Keratinocyte (primary cell): ENCODE results near the gene HOXB2. TPM values are rescaled to one million over a fixed set of nuclear protein-coding genes. Genes with fewer than 3 reads are reported as not detected.
A peak's percentile ranks its signal among the peaks of the same experiment; 100 is the strongest.

Experiments used
- DNase-seq: peaks from one replicate; pipeline ENCODE4 v3.0.0-alpha.2; 2011; ENCODE audit warnings: low read depth, missing footprints, low spot score
- FAIRE-seq: peaks from 2 replicates; lab custom pipeline; 2011; peaks lifted over from hg19 to GRCh38; lab: Jason Lieb, UNC
- H2AFZ ChIP-seq: 2 replicates; pipeline ENCODE4 v1.6.0; 2012; ENCODE audit warnings: low read length, control low read depth, inconsistent platforms; ENCODE audit not compliant: control insufficient read depth
- H3K27ac ChIP-seq: 2 replicates; pipeline ENCODE4 v1.5.1; 2011; ENCODE audit warnings: low read length; ENCODE audit not compliant: control insufficient read depth, insufficient read depth
- H3K27me3 ChIP-seq: 3 replicates; pipeline ENCODE4 v1.6.0; 2011; ENCODE audit warnings: low read length; ENCODE audit not compliant: control insufficient read depth, insufficient read depth; ENCODE audit errors: extremely low read depth
- H3K36me3 ChIP-seq, 2 experiments: 2 replicates in 1 of 2; 3 replicates in 1 of 2; pipeline ENCODE4 v1.5.1; 2011; ENCODE audit warnings: low read length in 2 of 2, mild to moderate bottlenecking in 1 of 2; ENCODE audit not compliant: control insufficient read depth in 2 of 2, insufficient read depth in 2 of 2; ENCODE audit errors: extremely low read depth in 1 of 2
- H3K4me1 ChIP-seq: 3 replicates; pipeline ENCODE4 v1.5.1; 2011; ENCODE audit warnings: low read length; ENCODE audit not compliant: control insufficient read depth, insufficient read depth; ENCODE audit errors: extremely low read depth
- H3K4me2 ChIP-seq: 3 replicates; pipeline ENCODE4 v1.6.0; 2011; ENCODE audit warnings: low read depth, low read length; ENCODE audit not compliant: control insufficient read depth, insufficient read depth; ENCODE audit errors: extremely low read depth
- H3K4me3 ChIP-seq, 3 experiments: fragments of 200-600 bp in 1 of 3; sonication (generic) in 1 of 3; 2 replicates in 2 of 3; 3 replicates in 1 of 3; pipeline ENCODE4 v1.5.1; 2011 to 2016; ENCODE audit warnings: low read length in 3 of 3, mild to moderate bottlenecking in 3 of 3, control low read depth in 2 of 3, inconsistent platforms in 1 of 3, low read depth in 1 of 3, mixed read lengths in 1 of 3, mixed run types in 1 of 3, moderate library complexity in 1 of 3; ENCODE audit not compliant: control insufficient read depth in 2 of 3, insufficient read depth in 2 of 3; ENCODE audit errors: extremely low read depth in 1 of 3
- H3K79me2 ChIP-seq: 2 replicates; pipeline ENCODE4 v1.6.0; 2012; ENCODE audit warnings: low read length; ENCODE audit not compliant: control insufficient read depth, insufficient read depth
- H3K9ac ChIP-seq: 3 replicates; pipeline ENCODE4 v1.6.0; 2011; ENCODE audit warnings: low read length; ENCODE audit not compliant: control insufficient read depth, insufficient read depth; ENCODE audit errors: extremely low read depth
- H3K9me1 ChIP-seq: 3 replicates; pipeline ENCODE4 v1.6.0; 2011; ENCODE audit warnings: low read length; ENCODE audit not compliant: control insufficient read depth, insufficient read depth; ENCODE audit errors: extremely low read depth
- H3K9me3 ChIP-seq: 2 replicates; pipeline ENCODE4 v1.5.1; 2012; ENCODE audit warnings: low read depth, low read length; ENCODE audit not compliant: control insufficient read depth
- H4K20me1 ChIP-seq: 3 replicates; pipeline ENCODE4 v1.6.0; 2011; ENCODE audit warnings: low read length; ENCODE audit not compliant: control insufficient read depth, insufficient read depth; ENCODE audit errors: extremely low read depth
- EZH2 ChIP-seq: IDR thresholded peaks from one replicate; pipeline ENCODE4 v1.6.1; 2012; ENCODE audit warnings: inconsistent platforms, mild to moderate bottlenecking, low read length, moderate library complexity
- dilution Hi-C: fragments of 300-500 bp; cut with MboI; formaldehyde crosslinking; loops from one replicate; pipeline ENCODE4 v1.7.0; 2020; ENCODE audit warnings: low sequenced_read_pairs; ENCODE audit not compliant: extremely low pct_ligation_motif_present
- polyA plus RNA-seq, 5 experiments: library from polyadenylated mRNA; depleted of rRNA in 3 of 5; stranded (reverse) in 3 of 5; stranded (forward) in 1 of 5; unstranded in 1 of 5; fragments of >200 nt; gene quantifications; 1 replicate in 1 of 5; 2 replicates in 3 of 5; 3 replicates in 1 of 5; pipeline versions ENCODE4 v1.2.1 to v1.2.3, GENCODE V29; 2011 to 2012; ENCODE audit warnings: missing spikeins in 2 of 5, low read depth in 1 of 5, low replicate concordance in 1 of 5
- TF ChIP-seq, protein P1 (sequence below), 3 experiments: IDR thresholded peaks in 1 of 3; conservative IDR thresholded peaks in 1 of 3; optimal IDR thresholded peaks in 1 of 3; 2 replicates in 2 of 3; 3 replicates in 1 of 3; pipeline versions ENCODE3 to v1.5.1; 2011; ENCODE audit warnings: low read length in 3 of 3, mild to moderate bottlenecking in 3 of 3, moderate library complexity in 2 of 3, control low read depth in 1 of 3, inconsistent platforms in 1 of 3; ENCODE audit not compliant: insufficient read depth in 2 of 3; ENCODE audit errors: extremely low read depth in 1 of 3

The HOXB2 gene
- polyA plus RNA-seq, 1 donor (not counting 4 experiments of a cell fraction or from before 2014, with no cell fraction given), result 3.8 TPM

DNA sequence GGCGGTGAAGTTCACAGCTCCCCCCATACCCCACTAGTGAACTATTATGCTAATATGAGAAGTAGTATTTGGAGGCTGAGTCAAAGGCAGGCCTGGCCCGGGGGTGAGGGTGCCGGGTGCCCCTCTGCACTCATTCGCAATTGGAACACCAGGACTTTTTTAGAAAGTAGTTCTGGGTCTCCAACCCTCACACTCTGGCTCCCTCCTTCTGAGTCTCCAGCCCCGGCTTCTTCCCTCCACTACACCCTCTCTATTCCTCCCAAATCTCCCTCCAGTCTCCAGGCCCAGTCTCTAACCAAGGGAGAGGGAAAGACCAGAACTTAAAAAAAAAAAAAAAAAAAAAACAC lies 11.3 kb upstream of the HOXB2 start:
- Histone ChIP-seq H3K4me2 (peak overlapping the region; percentile 67), H3K9me3 (no peaks in the 10 kb centered on the region), H3K4me1 (peaks cover 14% of the 10 kb centered on the region), H3K4me3 (no peak overlapping the region), H4K20me1 (no peaks in the 10 kb centered on the region), H3K27ac (no peak overlapping the region), H2AFZ (no peak overlapping the region), H3K9ac (no peak overlapping the region), H3K9me1 (no peaks in the 10 kb centered on the region), H3K79me2 (no peaks in the 10 kb centered on the region), H3K27me3 (peaks cover 19% of the 10 kb centered on the region), H3K36me3 (peaks cover 0 to 3% of the 10 kb centered on the region in 2 experiments)
- no peak for FAIRE-seq
- TF ChIP-seq, protein P1, sequence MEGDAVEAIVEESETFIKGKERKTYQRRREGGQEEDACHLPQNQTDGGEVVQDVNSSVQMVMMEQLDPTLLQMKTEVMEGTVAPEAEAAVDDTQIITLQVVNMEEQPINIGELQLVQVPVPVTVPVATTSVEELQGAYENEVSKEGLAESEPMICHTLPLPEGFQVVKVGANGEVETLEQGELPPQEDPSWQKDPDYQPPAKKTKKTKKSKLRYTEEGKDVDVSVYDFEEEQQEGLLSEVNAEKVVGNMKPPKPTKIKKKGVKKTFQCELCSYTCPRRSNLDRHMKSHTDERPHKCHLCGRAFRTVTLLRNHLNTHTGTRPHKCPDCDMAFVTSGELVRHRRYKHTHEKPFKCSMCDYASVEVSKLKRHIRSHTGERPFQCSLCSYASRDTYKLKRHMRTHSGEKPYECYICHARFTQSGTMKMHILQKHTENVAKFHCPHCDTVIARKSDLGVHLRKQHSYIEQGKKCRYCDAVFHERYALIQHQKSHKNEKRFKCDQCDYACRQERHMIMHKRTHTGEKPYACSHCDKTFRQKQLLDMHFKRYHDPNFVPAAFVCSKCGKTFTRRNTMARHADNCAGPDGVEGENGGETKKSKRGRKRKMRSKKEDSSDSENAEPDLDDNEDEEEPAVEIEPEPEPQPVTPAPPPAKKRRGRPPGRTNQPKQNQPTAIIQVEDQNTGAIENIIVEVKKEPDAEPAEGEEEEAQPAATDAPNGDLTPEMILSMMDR (optimal IDR thresholded peaks at IDR 0.05 in 1 of 3, IDR thresholded peaks at IDR 0.05 in 1 of 3, conservative IDR thresholded peaks at IDR 0.05 in 1 of 3; ENCODE audit: extremely low read depth in 1 of 3, insufficient read depth in 2 of 3, low read length in 3 of 3), result no peak
- no peak for TF ChIP-seq EZH2
- dilution Hi-C loops, result no loop called here
- no peak for DNase-seq

DNA sequence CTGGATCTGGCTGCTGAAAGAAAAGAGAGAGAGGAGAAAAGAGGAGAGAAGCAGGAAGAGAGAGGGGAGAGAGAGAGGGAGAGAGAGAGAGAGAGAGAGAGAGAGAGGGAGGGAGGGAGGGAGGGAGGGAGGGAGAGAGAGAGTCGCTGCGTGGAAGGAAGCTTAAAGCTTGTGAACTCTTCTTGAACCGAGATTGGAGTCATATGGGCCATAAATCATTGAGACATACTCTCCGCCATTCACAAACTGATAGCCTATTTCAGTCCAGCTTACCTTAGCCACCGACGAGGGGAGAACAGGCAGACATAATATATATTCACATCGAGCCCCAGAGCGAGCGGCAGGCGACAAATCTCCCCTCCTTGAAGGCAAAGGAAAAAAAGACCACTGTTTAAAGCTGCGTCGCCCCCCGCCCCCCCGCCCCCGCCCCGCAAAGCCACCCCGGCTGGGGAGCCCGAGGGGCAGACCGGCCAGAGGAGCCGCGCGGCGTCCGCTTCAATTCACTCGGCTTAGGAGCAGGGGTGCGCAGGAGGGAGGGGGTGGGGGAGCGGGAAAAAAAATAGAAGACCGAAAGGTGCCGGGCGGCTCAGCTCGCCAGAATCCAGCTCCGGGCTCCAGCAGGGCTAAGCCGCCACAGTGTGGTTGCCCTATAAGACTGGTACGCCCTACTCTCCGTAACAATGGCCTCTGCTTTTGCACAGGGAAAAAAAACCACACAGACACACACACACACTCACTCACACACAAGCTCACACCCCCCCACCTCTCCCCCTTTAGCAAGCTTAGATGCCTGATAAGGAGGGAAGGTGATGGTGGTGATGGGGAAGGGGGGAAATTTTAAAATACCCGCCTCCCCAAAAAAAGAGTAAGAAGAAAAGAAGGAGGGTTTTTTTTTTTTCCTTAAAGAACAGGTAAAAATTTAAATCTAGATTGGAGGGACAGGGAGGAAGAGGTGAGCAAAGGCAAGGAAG lies 10.6 kb upstream of the HOXB2 start:
- dilution Hi-C loops, result no loop called here
- H3K9me3 ChIP-seq, result no peaks in the 10 kb centered on the region
- H3K27ac ChIP-seq, result no peak overlapping the region
- H3K9me1 ChIP-seq, result no peaks in the 10 kb centered on the region
- no peak for FAIRE-seq
- peak overlapping the region; percentile 46 for H2AFZ ChIP-seq
- H3K27me3 ChIP-seq, result peaks cover 20% of the 10 kb centered on the region
- DNase-seq, result no peak
- H3K9ac ChIP-seq, result no peak overlapping the region
- peaks cover 0 to 3% of the 10 kb centered on the region in 2 experiments for H3K36me3 ChIP-seq
- peak overlapping the region; percentile 6 to 43 (median 16) for H3K4me3 ChIP-seq
- H3K4me1 ChIP-seq, result peaks cover 14% of the 10 kb centered on the region
- H4K20me1 ChIP-seq, result no peaks in the 10 kb centered on the region
- H3K4me2 ChIP-seq, result peak overlapping the region; percentile 67
- TF ChIP-seq EZH2, result no peak
- TF ChIP-seq, protein P1 (optimal IDR thresholded peaks at IDR 0.05 in 1 of 3, IDR thresholded peaks at IDR 0.05 in 1 of 3, conservative IDR thresholded peaks at IDR 0.05 in 1 of 3; ENCODE audit: extremely low read depth in 1 of 3, insufficient read depth in 2 of 3, low read length in 3 of 3), result no peak
- H3K79me2 ChIP-seq, result no peaks in the 10 kb centered on the region
